Measurements from ENCODE around the gene MAOB. TPM values are rescaled to one million over a fixed set of nuclear protein-coding genes. Genes with fewer than 3 reads are reported as not detected.
A peak's percentile ranks its signal among the peaks of the same experiment; 100 is the strongest.

The MAOB gene
- total RNA-seq, 1 experiment from 2014 or later: 0.74 TPM

GRCh38 chrX:43899878-43900815 is 17.9 kb upstream of the MAOB start:
- DNase-seq (ENCODE audit: low spot score) (no peak), ATAC-seq (peak; percentile 67)
- POLR2A ChIA-PET: interaction anchor here (0.7 kb wide), 2 partner anchors 9 to 41 kb away, joined by 5 to 7 read pairs; no protein-coding TSS in a partner anchor
- Mint-ChIP-seq H3K27ac (peak overlapping the region; percentile 92), H3K9me3 (0 out of 2 replicates have a peak, but pooled peaks cover 4% of the 10 kb centered on the region), H3K4me1 (peaks cover 20% of the 10 kb centered on the region), H3K27me3 (ENCODE audit: low read depth) (no peaks in the 10 kb centered on the region; the same call in 1 of the 2 replicates), H3K4me3 (0 out of 2 replicates have a peak overlapping the region, but pooled peaks have one; percentile 24), H3K36me3 (no peaks in the 10 kb centered on the region)
- no peak for TF ChIP-seq CREM (CRISPR knock-in tag; IDR thresholded peaks at IDR 0.05)
- TF ChIP-seq MAX (CRISPR knock-in tag; IDR thresholded peaks at IDR 0.05): no peak
- TF ChIP-seq ZBTB43 (CRISPR knock-in tag; IDR thresholded peaks at IDR 0.05): no peak
- no peak for TF ChIP-seq ATF1 (CRISPR knock-in tag; IDR thresholded peaks at IDR 0.05)
- TF ChIP-seq ZNF121 (CRISPR knock-in tag; IDR thresholded peaks at IDR 0.05): no peak
- TF ChIP-seq GTF2I (CRISPR knock-in tag; conservative IDR thresholded peaks at IDR 0.05): no peak
- TF ChIP-seq ZSCAN18 (CRISPR knock-in tag; IDR thresholded peaks at IDR 0.05): no peak
- TF ChIP-seq E2F1 (CRISPR knock-in tag; IDR thresholded peaks at IDR 0.05): no peak
- TF ChIP-seq USF1 (CRISPR knock-in tag; IDR thresholded peaks at IDR 0.05): no peak
- no peak for TF ChIP-seq NR3C1 (CRISPR knock-in tag; conservative IDR thresholded peaks at IDR 0.05; ENCODE audit: low read depth)
- no peak for TF ChIP-seq NFE2L1 (CRISPR knock-in tag; IDR thresholded peaks at IDR 0.05)
- TF ChIP-seq PRRX2 (CRISPR knock-in tag; IDR thresholded peaks at IDR 0.05): no peak
- no peak for TF ChIP-seq FOXK1 (CRISPR knock-in tag; IDR thresholded peaks at IDR 0.05)
- TF ChIP-seq ZNF671 (CRISPR knock-in tag; IDR thresholded peaks at IDR 0.05): no peak
- TF ChIP-seq CDX4 (CRISPR knock-in tag; IDR thresholded peaks at IDR 0.05; ENCODE audit: borderline replicate concordance): no peak
- TF ChIP-seq NR2C2 (CRISPR knock-in tag; IDR thresholded peaks at IDR 0.05): no peak
- CTCF ChIA-PET: no interaction called here

- H3K27ac Mint-ChIP-seq: no peak overlapping the region
- H3K9me3 Mint-ChIP-seq: 0 out of 2 replicates have a peak, but pooled peaks cover 4% of the 10 kb centered on the region
- ChIA-PET POLR2A (no interaction called here), CTCF (no interaction called here)
- H3K4me1 Mint-ChIP-seq: peaks cover 20% of the 10 kb centered on the region
- ATAC-seq (no peak), DNase-seq (ENCODE audit: low spot score) (no peak)
- H3K27me3 Mint-ChIP-seq (ENCODE audit: low read depth): no peaks in the 10 kb centered on the region
- no peaks in the 10 kb centered on the region for H3K36me3 Mint-ChIP-seq
- no peak overlapping the region for H3K4me3 Mint-ChIP-seq
- TF ChIP-seq JUN (CRISPR knock-in tag; IDR thresholded peaks at IDR 0.05) (no peak), IRF2 (CRISPR knock-in tag; IDR thresholded peaks at IDR 0.05; ENCODE audit: borderline replicate concordance, low read depth) (no peak), RELA (CRISPR knock-in tag; IDR thresholded peaks at IDR 0.05; ENCODE audit: borderline replicate concordance) (no peak), NR1H2 (CRISPR knock-in tag; IDR thresholded peaks at IDR 0.05) (no peak), ZSCAN18 (CRISPR knock-in tag; IDR thresholded peaks at IDR 0.05) (no peak), ATF3 (CRISPR knock-in tag; conservative IDR thresholded peaks at IDR 0.05) (no peak), HMGA2 (CRISPR knock-in tag; IDR thresholded peaks at IDR 0.05) (no peak), EMX1 (CRISPR knock-in tag; IDR thresholded peaks at IDR 0.05) (no peak), ESRRA (CRISPR knock-in tag; IDR thresholded peaks at IDR 0.05; ENCODE audit: borderline replicate concordance) (no peak), GRHL2 (CRISPR knock-in tag; IDR thresholded peaks at IDR 0.05; ENCODE audit: insufficient replicate concordance, severe bottlenecking) (no peak), JAZF1 (CRISPR knock-in tag; IDR thresholded peaks at IDR 0.05) (no peak), ATF1 (CRISPR knock-in tag; IDR thresholded peaks at IDR 0.05) (no peak), ZNF671 (CRISPR knock-in tag; IDR thresholded peaks at IDR 0.05) (no peak), SP1 (CRISPR knock-in tag; conservative IDR thresholded peaks at IDR 0.05) (no peak), FOXJ3 (CRISPR knock-in tag; IDR thresholded peaks at IDR 0.05; ENCODE audit: borderline replicate concordance) (no peak)
Observed at GRCh38 chrX:43898406-43899035, 16.3 kb upstream of the MAOB start.
